ENCODE data around the gene EXT2. TPM values are rescaled to one million over a fixed set of nuclear protein-coding genes. Genes with fewer than 3 reads are reported as not detected.

EXT2 gene
- total RNA-seq, 3 donors from 2014 or later = 82.1 to 108 (median 96.9) TPM

DNA sequence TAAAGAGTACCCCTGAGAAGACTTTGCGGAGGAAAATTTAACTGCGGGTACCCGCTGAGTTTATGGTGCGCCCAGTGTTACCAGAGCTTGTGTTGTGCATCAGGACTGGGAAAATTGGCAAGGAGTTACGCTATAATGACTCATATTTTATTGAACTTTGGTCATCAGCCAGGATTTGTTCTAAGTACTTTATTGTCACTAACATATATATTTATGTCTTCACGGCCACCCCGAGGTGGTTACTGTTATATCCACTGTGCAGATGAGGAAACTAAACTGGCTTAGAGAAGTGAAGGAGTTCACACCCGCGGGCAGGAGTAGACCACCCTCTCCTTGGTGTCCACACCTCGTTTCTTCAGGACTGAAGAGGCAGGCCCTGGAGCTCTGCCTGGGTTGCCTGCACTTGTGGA, 28.7 kb upstream of the EXT2 start:
- H3K4me1 ChIP-seq = no peaks in the 10 kb centered on the region
- intact Hi-C loops (cut with DNase I; ENCODE audit: low total_unique reads) = no loop called here
- H3K27me3 ChIP-seq = no peaks in the 10 kb centered on the region
- H3K36me3 ChIP-seq = no peaks in the 10 kb centered on the region
- no peaks in the 10 kb centered on the region for H3K9me3 ChIP-seq
- TF ChIP-seq POLR2A (IDR thresholded peaks at IDR 0.05) = no peak
- peak overlapping the region; percentile 88 to 95 for H3K27ac ChIP-seq
- no peak for DNase-seq (ENCODE audit: low spot score in 2 of 2)
- H3K4me3 ChIP-seq = peak overlapping the region; percentile 60 to 90 (median 72)

DNA sequence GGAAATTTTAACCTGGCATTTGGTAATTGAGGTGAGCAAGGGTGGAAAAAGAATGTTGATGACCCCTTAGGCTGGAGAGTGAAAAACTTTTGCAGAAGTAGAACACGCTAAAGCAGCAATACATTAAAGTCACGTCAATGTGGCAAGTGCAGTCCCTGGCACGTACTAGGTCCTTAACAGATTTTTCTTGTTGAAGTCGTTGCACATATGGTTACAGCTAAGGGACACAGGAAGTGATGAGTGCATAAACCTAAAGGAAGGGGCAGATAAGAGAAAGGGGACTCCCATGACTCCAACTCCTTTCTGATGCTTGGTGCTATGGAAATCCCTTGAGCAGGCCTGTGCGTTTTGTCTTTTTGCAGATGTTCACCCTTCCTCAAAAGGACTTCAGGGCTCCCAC, 28.2 kb upstream of the EXT2 start:
- peak overlapping the region; percentile 60 to 90 (median 72) for H3K4me3 ChIP-seq

DNA sequence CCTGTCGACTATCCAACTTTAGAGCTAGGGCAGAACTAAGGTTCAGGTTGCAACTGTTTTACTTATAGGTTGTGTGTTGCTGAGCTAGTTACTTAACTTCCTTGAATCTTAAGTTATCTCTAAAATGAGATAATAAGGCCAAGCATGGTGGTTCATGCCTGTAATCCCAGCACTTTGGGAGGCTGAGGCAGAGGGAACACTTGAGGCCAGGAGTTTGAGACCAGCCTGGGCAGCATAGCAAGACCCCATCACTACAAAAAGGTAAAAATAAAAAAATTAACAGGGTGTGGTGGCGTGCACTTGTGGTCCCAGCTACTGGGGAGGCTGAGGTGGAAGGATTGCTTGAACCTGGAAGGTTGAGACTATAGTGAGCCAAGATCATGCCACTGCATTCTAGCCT, 27.3 kb upstream of the EXT2 start:
- Histone ChIP-seq H3K36me3 (no peaks in the 10 kb centered on the region), H3K4me3 (no peak overlapping the region), H3K27me3 (no peaks in the 10 kb centered on the region), H3K9me3 (no peaks in the 10 kb centered on the region), H3K4me1 (no peaks in the 10 kb centered on the region), H3K27ac (no peak overlapping the region)
- no peak for DNase-seq (ENCODE audit: low spot score in 2 of 2)
- intact Hi-C loops (cut with DNase I; ENCODE audit: low total_unique reads) = no loop called here
- no peak for TF ChIP-seq POLR2AphosphoS5 (IDR thresholded peaks at IDR 0.05)
- TF ChIP-seq POLR2A (IDR thresholded peaks at IDR 0.05) = no peak
- TF ChIP-seq, protein P1, sequence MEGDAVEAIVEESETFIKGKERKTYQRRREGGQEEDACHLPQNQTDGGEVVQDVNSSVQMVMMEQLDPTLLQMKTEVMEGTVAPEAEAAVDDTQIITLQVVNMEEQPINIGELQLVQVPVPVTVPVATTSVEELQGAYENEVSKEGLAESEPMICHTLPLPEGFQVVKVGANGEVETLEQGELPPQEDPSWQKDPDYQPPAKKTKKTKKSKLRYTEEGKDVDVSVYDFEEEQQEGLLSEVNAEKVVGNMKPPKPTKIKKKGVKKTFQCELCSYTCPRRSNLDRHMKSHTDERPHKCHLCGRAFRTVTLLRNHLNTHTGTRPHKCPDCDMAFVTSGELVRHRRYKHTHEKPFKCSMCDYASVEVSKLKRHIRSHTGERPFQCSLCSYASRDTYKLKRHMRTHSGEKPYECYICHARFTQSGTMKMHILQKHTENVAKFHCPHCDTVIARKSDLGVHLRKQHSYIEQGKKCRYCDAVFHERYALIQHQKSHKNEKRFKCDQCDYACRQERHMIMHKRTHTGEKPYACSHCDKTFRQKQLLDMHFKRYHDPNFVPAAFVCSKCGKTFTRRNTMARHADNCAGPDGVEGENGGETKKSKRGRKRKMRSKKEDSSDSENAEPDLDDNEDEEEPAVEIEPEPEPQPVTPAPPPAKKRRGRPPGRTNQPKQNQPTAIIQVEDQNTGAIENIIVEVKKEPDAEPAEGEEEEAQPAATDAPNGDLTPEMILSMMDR (IDR thresholded peaks at IDR 0.05) = no peak

More for the DNA sequence above, 28.2 kb upstream of the EXT2 start:
- Histone ChIP-seq H3K4me1 (no peaks in the 10 kb centered on the region), H3K27ac (no peak overlapping the region), H3K9me3 (no peaks in the 10 kb centered on the region), H3K27me3 (no peaks in the 10 kb centered on the region), H3K36me3 (no peaks in the 10 kb centered on the region)
- intact Hi-C loops (cut with DNase I; ENCODE audit: low total_unique reads) = no loop called here
- no peak for DNase-seq (ENCODE audit: low spot score in 2 of 2)
- TF ChIP-seq, protein P1 (IDR thresholded peaks at IDR 0.05) = no peak
- TF ChIP-seq POLR2A (IDR thresholded peaks at IDR 0.05) = no peak
- TF ChIP-seq POLR2AphosphoS5 (IDR thresholded peaks at IDR 0.05) = no peak

DNA sequence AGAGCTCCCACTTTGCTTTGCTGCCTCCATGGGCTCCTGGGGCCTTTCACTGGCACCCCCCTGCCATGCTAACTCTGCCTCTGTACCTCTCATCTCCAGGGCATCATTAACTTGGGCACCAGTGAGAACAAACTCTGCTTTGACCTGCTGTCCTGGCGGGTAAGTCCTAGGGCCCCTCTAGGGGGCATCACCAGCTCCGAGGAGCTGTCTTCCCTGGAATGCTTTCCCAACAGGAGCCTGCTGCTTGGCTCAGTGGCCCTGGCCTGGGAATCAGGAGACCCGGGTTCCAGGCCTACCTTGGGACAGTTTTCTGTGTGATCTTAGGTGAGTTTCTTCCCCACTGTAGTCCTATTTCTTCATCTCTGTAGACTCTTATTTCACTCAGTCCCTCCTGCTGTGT, 24.3 kb upstream of the EXT2 start:
- no peak for DNase-seq (ENCODE audit: low spot score in 2 of 2)
- Histone ChIP-seq H3K9me3 (no peaks in the 10 kb centered on the region), H3K4me3 (no peak overlapping the region), H3K36me3 (no peaks in the 10 kb centered on the region), H3K27ac (no peak overlapping the region), H3K27me3 (no peaks in the 10 kb centered on the region), H3K4me1 (no peaks in the 10 kb centered on the region)
- TF ChIP-seq POLR2A (IDR thresholded peaks at IDR 0.05) = no peak
- TF ChIP-seq POLR2AphosphoS5 (IDR thresholded peaks at IDR 0.05) = no peak
- TF ChIP-seq, protein P1 (IDR thresholded peaks at IDR 0.05) = no peak
- intact Hi-C loops (cut with DNase I; ENCODE audit: low total_unique reads) = no loop called here

DNA sequence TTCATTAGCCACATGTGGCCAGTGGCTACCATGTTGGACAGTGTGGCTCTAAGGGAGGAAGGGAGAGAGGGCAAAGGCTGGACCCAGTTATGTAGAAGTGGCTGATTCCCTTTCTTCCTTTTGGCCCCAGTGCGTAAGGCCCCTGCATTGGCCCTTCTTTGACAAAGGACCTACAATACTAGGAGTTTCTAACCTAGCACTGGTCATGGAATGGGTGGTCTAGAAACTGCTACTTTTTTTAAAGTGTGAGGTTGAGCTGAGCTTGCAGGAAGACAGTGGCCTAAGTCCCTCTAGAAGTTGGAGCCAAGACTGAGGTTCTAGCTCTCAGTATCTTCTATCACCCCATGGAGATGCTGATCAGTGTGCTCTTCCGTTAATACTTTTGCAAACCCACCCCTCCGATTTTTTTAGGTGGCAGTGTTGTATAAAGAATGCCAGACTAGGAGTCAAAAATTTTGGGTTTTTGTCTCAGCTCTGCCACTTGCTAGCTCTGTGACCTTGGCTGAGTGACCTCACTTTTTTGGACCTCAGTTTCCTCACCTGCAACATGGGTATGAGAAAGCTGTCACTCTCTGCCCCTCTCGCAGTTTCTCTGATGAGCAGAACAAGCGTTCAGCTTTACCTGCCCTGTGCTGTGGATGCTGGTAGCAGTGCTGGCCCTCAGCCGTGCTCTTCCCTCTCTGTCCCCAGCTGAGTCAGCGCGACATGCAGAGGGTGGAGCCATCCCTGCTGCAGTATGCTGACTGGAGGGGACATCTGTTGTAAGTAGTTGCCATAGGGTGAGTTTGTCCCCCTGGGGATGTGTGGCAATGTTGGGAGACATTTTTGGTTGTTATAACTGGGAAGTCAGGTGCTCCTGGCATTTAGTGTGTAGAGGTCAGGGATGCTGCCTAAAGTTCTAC, 22.5 kb upstream of the EXT2 start:
- H3K4me3 ChIP-seq = no peak overlapping the region
- H3K36me3 ChIP-seq = no peaks in the 10 kb centered on the region
- no peak for TF ChIP-seq POLR2A (IDR thresholded peaks at IDR 0.05)
- TF ChIP-seq POLR2AphosphoS5 (IDR thresholded peaks at IDR 0.05) = no peak
- TF ChIP-seq, protein P1 (IDR thresholded peaks at IDR 0.05) = no peak
- H3K9me3 ChIP-seq = no peaks in the 10 kb centered on the region
- no peaks in the 10 kb centered on the region for H3K27me3 ChIP-seq
- H3K4me1 ChIP-seq = no peaks in the 10 kb centered on the region
- no peak overlapping the region for H3K27ac ChIP-seq
- DNase-seq (ENCODE audit: low spot score in 2 of 2) = no peak
- intact Hi-C loops (cut with DNase I; ENCODE audit: low total_unique reads) = no loop called here
